GM12878 (cell line): ENCODE measurements around the gene CDYL. TPM values are rescaled to one million over a fixed set of nuclear protein-coding genes. Genes with fewer than 3 reads are reported as not detected.

Experiments used
- ATAC-seq: fragments of 200-7000 bp; cut with Tn5 transposase; 3 replicates; pipeline ENCODE4 v1.9.1; 2020; ENCODE audit warnings: mild to moderate bottlenecking, moderate library complexity
- BruUV-seq: library from RNA; stranded (reverse); fragments of 400-500 nt; replicated peaks from 2 replicates; lab custom pipeline; 2021; lab: Mats Ljungman, UMichigan
- CTCF ChIA-PET: fragments of 300-600 bp; sonication (Branson Sonifier 250); formaldehyde crosslinking; extraction: SDS; loops from one replicate; lab custom pipeline; 2021; ENCODE audit warnings: inconsistent platforms; lab: Yijun Ruan, JAX
- POLR2A ChIA-PET: fragments of 350-600 bp; formaldehyde crosslinking; extraction: SDS; loops from one replicate; lab custom pipeline; 2021; ENCODE audit warnings: inconsistent platforms; lab: Charles Lee
- RAD21 ChIA-PET: fragments of 300-600 bp; sonication (Branson Sonifier 250); formaldehyde crosslinking; loops from one replicate; lab custom pipeline; 2023; ENCODE audit warnings: antibody characterized with exemption; ENCODE audit not compliant: unreplicated experiment; lab: Charles Lee
- SMC1A ChIA-PET: fragments of 300-600 bp; sonication (Branson Sonifier 250); formaldehyde crosslinking; loops from one replicate; lab custom pipeline; 2023; ENCODE audit not compliant: unreplicated experiment, uncharacterized antibody; lab: Charles Lee
- DNase-seq: peaks from one replicate; pipeline ENCODE4 v3.0.0-alpha.2; 2011; ENCODE audit warnings: low read depth, low spot score
- FAIRE-seq: peaks from 3 replicates; lab custom pipeline; 2011; peaks lifted over from hg19 to GRCh38; lab: Jason Lieb, UNC
- H2AFZ ChIP-seq: 2 replicates; pipeline ENCODE4 v1.6.0; 2011; ENCODE audit warnings: low read depth, low read length, control low read depth; ENCODE audit not compliant: control insufficient read depth
- H3K27ac ChIP-seq: 2 replicates; pipeline ENCODE4 v1.5.1; 2011; ENCODE audit warnings: control low read depth; ENCODE audit not compliant: control insufficient read depth, insufficient read depth
- H3K27me3 ChIP-seq, 2 experiments: replicated peaks in 1 of 2; 2 replicates each; pipeline versions ENCODE4 v1.6.0 to v1.6.1; 2011; ENCODE audit warnings: low read length in 1 of 2; ENCODE audit not compliant: control insufficient read depth in 2 of 2, insufficient read depth in 2 of 2
- H3K36me3 ChIP-seq, 2 experiments: 2 replicates each; pipeline ENCODE4 v1.5.1; 2011; ENCODE audit warnings: low read length in 1 of 2; ENCODE audit not compliant: control insufficient read depth in 2 of 2, insufficient read depth in 2 of 2
- H3K4me1 ChIP-seq: 2 replicates; pipeline ENCODE4 v1.6.1; 2011; ENCODE audit warnings: mild to moderate bottlenecking, low read length, moderate library complexity, mixed read lengths; ENCODE audit not compliant: control insufficient read depth, insufficient read depth
- H3K4me2 ChIP-seq: 2 replicates; pipeline ENCODE4 v1.6.0; 2011; ENCODE audit warnings: control low read depth; ENCODE audit not compliant: control insufficient read depth, insufficient read depth
- H3K4me3 ChIP-seq: fragments of 200-600 bp; sonication (generic); 2 replicates; pipeline ENCODE4 v1.5.1; 2016
- H3K79me2 ChIP-seq: 2 replicates; pipeline ENCODE4 v1.6.0; 2011; ENCODE audit warnings: low read length; ENCODE audit not compliant: control insufficient read depth, insufficient read depth
- H3K9ac ChIP-seq: 2 replicates; pipeline ENCODE4 v1.8.0; 2011; ENCODE audit warnings: low read length, control low read depth, mixed read lengths; ENCODE audit not compliant: control insufficient read depth, insufficient read depth
- H3K9me3 ChIP-seq: replicated peaks from 3 replicates; pipeline ENCODE4 v1.5.1; 2011; ENCODE audit warnings: mild to moderate bottlenecking, low read length; ENCODE audit not compliant: control insufficient read depth, insufficient read depth
- H4K20me1 ChIP-seq: 2 replicates; pipeline ENCODE4 v1.6.0; 2011; ENCODE audit not compliant: control insufficient read depth, insufficient read depth
- BCL11A ChIP-seq: IDR thresholded peaks from 2 replicates; pipeline ENCODE4 v1.6.1; 2011; ENCODE audit warnings: low read depth, low read length
- BHLHE40 ChIP-seq, 2 experiments: fragments of 450-650 bp in 1 of 2; IDR thresholded peaks; 2 replicates each; pipeline ENCODE4 v1.6.1; 2011 to 2017; ENCODE audit warnings: low read depth in 2 of 2, borderline replicate concordance in 1 of 2, improper control_type of control experiment in 1 of 2, low read length in 1 of 2, mild to moderate bottlenecking in 1 of 2
- CBX3 ChIP-seq: fragments of 200-600 bp; sonication (generic); IDR thresholded peaks from 2 replicates; pipeline ENCODE4 v1.6.1; 2016; ENCODE audit warnings: low read depth, borderline replicate concordance
- CEBPB ChIP-seq, 2 experiments: fragments of 150-350 bp in 1 of 2; IDR thresholded peaks; 2 replicates each; pipeline ENCODE4 v1.6.1; 2012 to 2014; ENCODE audit warnings: low read depth in 2 of 2, low read length in 2 of 2, borderline replicate concordance in 1 of 2, inconsistent platforms in 1 of 2
- CHD4 ChIP-seq: fragments of 200-600 bp; sonication (generic); IDR thresholded peaks from 2 replicates; pipeline ENCODE4 v1.6.1; 2016; ENCODE audit warnings: mild to moderate bottlenecking
- ESRRA ChIP-seq: IDR thresholded peaks from 2 replicates; pipeline ENCODE4 v1.6.1; 2012; ENCODE audit warnings: mild to moderate bottlenecking, low read length, improper control_type of control experiment
- IRF4 ChIP-seq: IDR thresholded peaks from 2 replicates; pipeline ENCODE4 v1.6.1; 2011; ENCODE audit warnings: low read depth, low read length
- NFYA ChIP-seq: IDR thresholded peaks from 2 replicates; pipeline ENCODE4 v1.6.1; 2011; ENCODE audit warnings: low read depth, mild to moderate bottlenecking, low read length, improper control_type of control experiment, borderline replicate concordance
- NR2C2 ChIP-seq: IDR thresholded peaks from 2 replicates; pipeline ENCODE4 v1.6.1; 2011; ENCODE audit warnings: borderline replicate concordance, low read depth; ENCODE audit not compliant: control insufficient read depth, insufficient read length
- RUNX3 ChIP-seq: IDR thresholded peaks from 2 replicates; pipeline ENCODE4 v1.6.1; 2012; ENCODE audit warnings: low read length, inconsistent platforms
- SIX5 ChIP-seq: IDR thresholded peaks from 2 replicates; pipeline ENCODE4 v1.6.1; 2011; ENCODE audit warnings: mild to moderate bottlenecking, low read depth, low read length, moderate library complexity; ENCODE audit not compliant: severe bottlenecking
- SREBF1 ChIP-seq: IDR thresholded peaks from 2 replicates; pipeline ENCODE4 v1.6.1; 2012; ENCODE audit warnings: mild to moderate bottlenecking, low read length
- YBX1 ChIP-seq: fragments of 450-650 bp; IDR thresholded peaks from 2 replicates; pipeline ENCODE4 v1.6.1; 2016; ENCODE audit warnings: antibody characterized with exemption
- ZSCAN29 ChIP-seq: fragments of 450-650 bp; IDR thresholded peaks from 2 replicates; pipeline ENCODE4 v1.6.1; 2017; ENCODE audit warnings: mild to moderate bottlenecking, moderate library complexity
- WGBS: methylation state at CpG from one replicate; pipeline ENCODE4 v1.1.6; 2016; ENCODE audit warnings: low lambda C conversion rate; ENCODE audit not compliant: insufficient replicate concordance, insufficient coverage; ENCODE audit errors: missing lambda C conversion rate; 5-methylcytosine and 5-hydroxymethylcytosine counted together
- in situ Hi-C: fragments of 300-500 bp; cut with MboI; formaldehyde crosslinking; loops from 9 replicates; pipeline ENCODE4 v1.14.3; 2018; ENCODE audit warnings: mixed read lengths
- intact Hi-C: fragments of 100-400 bp; cut with micrococcal nuclease; formaldehyde crosslinking; loops from one replicate; pipeline ENCODE4 v1.14.2; 2022; ENCODE audit not compliant: unreplicated experiment
- polyA plus RNA-seq, 11 experiments: library from polyadenylated mRNA; depleted of rRNA in 4 of 11; unstranded in 6 of 11; stranded (reverse) in 5 of 11; fragments of >200 nt; fragmentation: Nextera tagmentation in 4 of 11; fragmentation: Illumina TruSeq in 1 of 11; extraction: Ambion mirVana in 4 of 11; extraction: Trizol in 1 of 11; gene quantifications; 1 replicate in 1 of 11; 2 replicates in 10 of 11; pipeline versions ENCODE4 v1.2.1 to v1.2.3, GENCODE V29; 2011 to 2016; ENCODE audit warnings: inconsistent platforms in 2 of 11, missing spikeins in 2 of 11, low read depth in 1 of 11
- total RNA-seq, 4 experiments: library from RNA; depleted of rRNA in 3 of 4; stranded (reverse); fragments of >200 nt in 3 of 4; fragmentation: Illumina TruSeq in 1 of 4; extraction: Trizol in 1 of 4; gene quantifications; 2 replicates each; pipeline versions ENCODE4 v1.2.1 to v1.2.3, GENCODE V29; 2013 to 2021

CDYL gene
- total and polyA plus RNA-seq, 10 of the 15 experiments (the other 5 are each of a cell fraction or from before 2014, with no cell fraction given), result 9.3 to 61.2 (median 28.5) TPM

DNA sequence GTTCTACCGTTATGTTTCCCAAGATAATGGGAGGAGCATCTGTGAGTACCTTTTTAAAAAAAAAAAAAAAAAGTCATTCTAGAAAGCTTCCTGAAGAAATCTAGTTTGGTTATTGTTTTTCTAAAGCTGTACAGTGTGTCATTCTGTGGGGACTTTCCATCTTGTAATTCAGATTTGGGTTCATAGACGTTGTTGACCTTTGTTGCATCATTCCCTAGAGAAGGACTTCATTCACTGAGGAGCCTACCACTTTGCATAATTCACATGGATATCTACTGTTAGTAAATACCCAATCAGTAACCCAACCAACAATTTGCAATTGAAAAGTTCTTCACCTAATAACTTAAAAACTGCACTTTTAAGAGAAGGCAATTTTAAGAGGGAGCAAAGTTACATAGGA is 167.5 kb downstream of the CDYL start:
- peaks cover 32 to 47% of the 10 kb centered on the region in 2 experiments for H3K36me3 ChIP-seq
- H4K20me1 ChIP-seq, result no peaks in the 10 kb centered on the region
- no peak overlapping the region for H3K9ac ChIP-seq
- no peaks in the 10 kb centered on the region for H3K27me3 ChIP-seq
- 27% methylated on average over 2 of the region's 2 CpGs for WGBS
- DNase-seq (no peak), FAIRE-seq (no peak), ATAC-seq (no peak)
- POLR2A ChIA-PET, result interaction anchor here (0.6 to 0.7 kb wide), 2 partner anchors 130 to 886 kb away, joined by 3 read pairs; no protein-coding TSS in a partner anchor
- H3K27ac ChIP-seq, result no peak overlapping the region
- BruUV-seq, result no TSS peak
- SMC1A ChIA-PET, result interaction anchor here (0.6 kb wide), 1 partner anchor 172 kb away, joined by 3 read pairs; no protein-coding TSS in a partner anchor
- RAD21 ChIA-PET, result no interaction called here
- TF ChIP-seq BHLHE40 (IDR thresholded peaks at IDR 0.05; ENCODE audit: borderline replicate concordance in 1 of 2, low read depth in 2 of 2, low read length in 1 of 2) (no peak), IRF4 (no peak), SREBF1 (no peak), RUNX3 (no peak), ZSCAN29 (no peak), CHD4 (no peak), NR2C2 (no peak), ESRRA (no peak), YBX1 (no peak), CBX3 (no peak), BCL11A (no peak), NFYA (no peak), CEBPB (IDR thresholded peaks at IDR 0.05; ENCODE audit: borderline replicate concordance in 1 of 2, low read depth in 2 of 2, low read length in 2 of 2) (no peak), SIX5 (no peak)
- H2AFZ ChIP-seq, result no peak overlapping the region
- CTCF ChIA-PET, result interaction anchor here (0.6 kb wide), 1 partner anchor 436 kb away, joined by 3 read pairs; no protein-coding TSS in a partner anchor
- in situ Hi-C loops (no loop called here), intact Hi-C loops (no loop called here)
- H3K9me3 ChIP-seq, result no peaks in the 10 kb centered on the region
- no peak overlapping the region for H3K4me3 ChIP-seq
- H3K79me2 ChIP-seq, result no peaks in the 10 kb centered on the region; the same call in 1 of the 2 replicates
- peaks cover 11% of the 10 kb centered on the region for H3K4me1 ChIP-seq
- H3K4me2 ChIP-seq, result no peak overlapping the region
